PFSK-1 (cell line): ENCODE results near the gene ATP8B4.

ENCODE experiments used
- FOXP2 ChIP-seq: optimal IDR thresholded peaks from 2 replicates; pipeline ENCODE3; 2011; ENCODE audit warnings: borderline replicate concordance, control low read depth, inconsistent platforms; ENCODE audit not compliant: insufficient read depth; ENCODE audit errors: extremely low read length, extremely low read depth
- POLR2AphosphoS5 ChIP-seq: IDR thresholded peaks from 2 replicates; pipeline ENCODE4 v1.6.1; 2012; ENCODE audit warnings: low read depth, mild to moderate bottlenecking, control low read depth, low read length, moderate library complexity
- SIN3A ChIP-seq: IDR thresholded peaks from 2 replicates; pipeline ENCODE4 v1.6.1; 2012; ENCODE audit warnings: mild to moderate bottlenecking, low read length, moderate library complexity, borderline replicate concordance; ENCODE audit not compliant: insufficient read depth
- TAF1 ChIP-seq: IDR thresholded peaks from 2 replicates; pipeline ENCODE4 v1.6.1; 2012; ENCODE audit warnings: low read length, control low read depth, borderline replicate concordance; ENCODE audit not compliant: insufficient read depth
- TF ChIP-seq, protein P1 (sequence below), 2 experiments: IDR thresholded peaks; 2 replicates each; pipeline versions ENCODE4 v1.6.1 to v1.8.0; 2011 to 2012; ENCODE audit warnings: low read depth in 2 of 2, low read length in 2 of 2, control low read depth in 1 of 2, inconsistent platforms in 1 of 2, mild to moderate bottlenecking in 1 of 2, moderate library complexity in 1 of 2; ENCODE audit not compliant: insufficient read depth in 1 of 2

ATP8B4 gene

DNA sequence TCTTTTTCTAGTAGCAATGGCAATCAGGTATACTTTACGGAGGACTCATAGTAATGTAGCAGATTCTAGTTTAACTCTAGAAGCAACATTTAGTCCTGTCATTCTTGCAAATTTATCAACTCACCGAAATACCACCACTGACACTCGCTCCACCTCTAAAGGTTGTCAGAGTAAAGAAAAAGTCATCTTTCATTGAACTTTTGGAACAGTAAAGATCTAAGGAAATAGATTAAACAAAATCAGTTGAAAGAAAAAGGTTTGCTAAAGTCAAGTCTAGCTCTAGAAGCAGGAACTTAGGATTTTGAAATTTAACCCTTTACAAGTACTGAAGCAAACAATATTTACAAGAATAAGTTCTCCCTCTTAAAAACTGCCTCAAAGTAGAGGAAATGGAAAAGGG is 8.7 kb downstream of the ATP8B4 start:
- TF ChIP-seq SIN3A (no peak), POLR2AphosphoS5 (no peak), TAF1 (no peak), FOXP2 (no peak)
- TF ChIP-seq, protein P1, sequence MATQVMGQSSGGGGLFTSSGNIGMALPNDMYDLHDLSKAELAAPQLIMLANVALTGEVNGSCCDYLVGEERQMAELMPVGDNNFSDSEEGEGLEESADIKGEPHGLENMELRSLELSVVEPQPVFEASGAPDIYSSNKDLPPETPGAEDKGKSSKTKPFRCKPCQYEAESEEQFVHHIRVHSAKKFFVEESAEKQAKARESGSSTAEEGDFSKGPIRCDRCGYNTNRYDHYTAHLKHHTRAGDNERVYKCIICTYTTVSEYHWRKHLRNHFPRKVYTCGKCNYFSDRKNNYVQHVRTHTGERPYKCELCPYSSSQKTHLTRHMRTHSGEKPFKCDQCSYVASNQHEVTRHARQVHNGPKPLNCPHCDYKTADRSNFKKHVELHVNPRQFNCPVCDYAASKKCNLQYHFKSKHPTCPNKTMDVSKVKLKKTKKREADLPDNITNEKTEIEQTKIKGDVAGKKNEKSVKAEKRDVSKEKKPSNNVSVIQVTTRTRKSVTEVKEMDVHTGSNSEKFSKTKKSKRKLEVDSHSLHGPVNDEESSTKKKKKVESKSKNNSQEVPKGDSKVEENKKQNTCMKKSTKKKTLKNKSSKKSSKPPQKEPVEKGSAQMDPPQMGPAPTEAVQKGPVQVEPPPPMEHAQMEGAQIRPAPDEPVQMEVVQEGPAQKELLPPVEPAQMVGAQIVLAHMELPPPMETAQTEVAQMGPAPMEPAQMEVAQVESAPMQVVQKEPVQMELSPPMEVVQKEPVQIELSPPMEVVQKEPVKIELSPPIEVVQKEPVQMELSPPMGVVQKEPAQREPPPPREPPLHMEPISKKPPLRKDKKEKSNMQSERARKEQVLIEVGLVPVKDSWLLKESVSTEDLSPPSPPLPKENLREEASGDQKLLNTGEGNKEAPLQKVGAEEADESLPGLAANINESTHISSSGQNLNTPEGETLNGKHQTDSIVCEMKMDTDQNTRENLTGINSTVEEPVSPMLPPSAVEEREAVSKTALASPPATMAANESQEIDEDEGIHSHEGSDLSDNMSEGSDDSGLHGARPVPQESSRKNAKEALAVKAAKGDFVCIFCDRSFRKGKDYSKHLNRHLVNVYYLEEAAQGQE (IDR thresholded peaks at IDR 0.05; ENCODE audit: insufficient read depth in 1 of 2, low read depth in 2 of 2, low read length in 2 of 2), result no peak

DNA sequence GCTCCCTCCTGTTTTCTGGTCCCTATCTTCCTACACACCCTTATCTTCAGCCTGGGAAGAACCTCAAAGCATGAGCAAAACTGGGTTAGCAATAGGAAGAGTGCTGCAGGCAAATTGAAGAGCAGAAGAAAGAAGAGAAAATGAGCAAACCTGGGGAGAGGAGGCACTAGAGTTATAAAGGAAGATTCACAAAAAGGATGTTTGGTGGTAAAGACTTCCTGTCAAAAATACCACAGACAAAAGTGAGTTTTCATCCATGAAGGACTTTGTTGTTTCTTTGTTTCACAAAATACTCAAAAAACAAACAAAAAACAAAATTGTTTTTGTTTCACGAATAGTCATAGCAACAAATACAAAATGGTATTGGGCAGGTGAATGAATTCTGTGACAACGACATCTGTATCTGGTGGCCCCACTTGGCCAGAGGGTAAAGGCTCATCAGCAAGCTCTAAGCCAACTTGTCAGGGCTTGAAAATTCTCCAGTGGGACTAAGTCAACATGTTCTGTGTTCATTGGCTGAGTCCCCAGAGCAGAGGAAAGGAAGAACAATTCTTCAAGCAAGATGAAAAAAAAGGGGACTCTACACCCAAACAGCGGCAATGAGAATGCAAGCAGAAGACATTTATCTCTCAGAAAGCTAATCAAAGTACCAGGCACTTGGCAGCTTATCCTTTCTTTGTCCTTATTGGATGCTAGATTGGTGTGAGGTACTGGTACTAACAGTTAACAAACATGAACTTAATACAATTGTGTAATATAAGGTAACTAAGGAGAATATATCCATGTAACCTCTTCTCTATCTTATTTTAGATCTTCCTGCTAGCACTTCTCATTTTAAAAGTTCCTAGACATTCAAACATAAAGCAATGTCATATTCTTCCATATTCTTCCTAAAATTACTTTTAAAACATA is 9.7 kb downstream of the ATP8B4 start:
- TF ChIP-seq POLR2AphosphoS5 (no peak), TAF1 (no peak)
- TF ChIP-seq, protein P1 (IDR thresholded peaks at IDR 0.05; ENCODE audit: insufficient read depth in 1 of 2, low read depth in 2 of 2, low read length in 2 of 2), result no peak

DNA sequence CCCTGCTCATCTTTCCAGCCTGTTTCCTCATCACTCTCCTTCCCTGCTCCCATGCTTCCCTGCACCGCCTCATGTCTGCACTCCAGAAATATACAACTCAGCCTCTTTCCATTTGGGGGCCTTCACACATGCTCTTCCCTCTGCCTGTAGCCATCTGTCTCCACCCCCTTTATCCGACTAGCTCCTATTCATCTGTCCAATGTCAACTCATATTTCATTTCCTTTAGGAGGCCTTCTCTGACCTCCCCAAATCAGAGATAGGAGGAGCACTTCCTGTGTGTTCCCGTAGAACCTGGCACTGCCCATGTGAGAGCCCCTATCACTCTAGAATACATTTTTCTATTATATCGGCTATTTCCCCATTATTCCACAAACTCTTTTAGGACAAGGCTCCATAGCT is 10.6 kb downstream of the ATP8B4 start:
- TF ChIP-seq, protein P1 (IDR thresholded peaks at IDR 0.05; ENCODE audit: insufficient read depth in 1 of 2, low read depth in 2 of 2, low read length in 2 of 2), result no peak
- no peak for TF ChIP-seq POLR2AphosphoS5
- no peak for TF ChIP-seq TAF1
- TF ChIP-seq SIN3A, result no peak
- TF ChIP-seq FOXP2, result no peak

DNA sequence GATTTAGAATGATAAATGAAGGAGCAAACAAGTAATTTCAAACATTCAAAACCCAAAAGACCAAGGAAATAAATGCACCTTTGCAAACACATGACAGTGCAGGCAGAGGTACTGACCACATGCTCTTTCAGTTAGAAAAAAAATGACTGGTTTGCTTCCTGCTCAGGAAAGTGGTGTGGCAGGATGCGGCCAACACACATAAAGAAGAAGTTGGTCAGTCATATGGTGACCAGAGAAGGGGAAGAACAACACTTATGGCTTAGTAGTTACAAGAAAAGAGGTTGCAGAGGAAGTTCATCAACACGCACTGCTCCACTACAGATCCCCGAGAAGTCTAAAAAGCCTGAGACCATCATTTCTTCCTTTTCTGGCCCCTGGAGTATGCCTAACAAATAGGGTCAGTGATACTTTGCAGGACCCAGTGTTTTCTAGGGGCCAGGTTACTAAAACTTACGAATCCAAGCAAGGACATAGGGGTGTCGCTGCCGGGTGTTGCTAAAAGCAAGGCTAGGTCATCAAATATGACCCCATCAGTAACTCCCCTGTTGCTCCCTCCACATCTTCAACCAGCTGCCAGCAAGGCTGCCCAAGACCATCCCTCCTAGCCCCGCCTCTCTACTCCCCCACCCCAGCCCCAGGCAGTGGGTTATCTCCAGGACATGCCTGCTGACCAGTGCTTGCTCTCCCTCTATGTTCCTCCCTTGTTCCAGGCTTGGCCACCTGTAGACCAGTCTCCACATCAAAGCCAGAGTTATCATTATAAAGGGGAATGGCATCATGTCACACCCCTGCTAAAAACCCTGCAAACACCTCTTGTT is 11.2 kb downstream of the ATP8B4 start:
- TF ChIP-seq FOXP2 (no peak), SIN3A (no peak), POLR2AphosphoS5 (no peak), TAF1 (no peak)
- TF ChIP-seq, protein P1 (IDR thresholded peaks at IDR 0.05; ENCODE audit: insufficient read depth in 1 of 2, low read depth in 2 of 2, low read length in 2 of 2), result no peak
